NCI-H187 treated with DMSO at 0.1 percent for 48 hours (cell line): ENCODE measurements around the gene MGST2.

ENCODE experiments used
- DNase-seq: peaks from one replicate; lab custom pipeline; 2025; lab: John Stamatoyannopoulos, UW

MGST2 gene

DNA sequence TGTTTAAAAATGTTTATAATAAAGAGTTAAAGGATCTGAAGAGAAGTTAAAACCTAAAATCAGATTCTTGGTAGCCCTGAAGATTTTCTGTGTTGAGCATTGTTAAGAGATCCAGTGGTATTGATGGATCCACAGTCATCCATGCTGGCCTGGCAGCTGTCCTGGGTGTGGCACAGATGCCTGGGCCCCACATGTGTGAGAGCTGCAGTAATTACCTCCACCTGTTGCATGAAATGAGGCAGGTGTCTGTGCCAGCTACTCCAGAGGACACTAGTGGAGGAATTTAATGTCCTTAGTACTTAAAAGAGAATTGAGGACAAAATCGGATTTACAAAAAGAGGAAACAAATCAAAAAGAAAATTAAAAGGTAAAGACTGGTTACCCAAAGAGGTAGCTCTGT is 44.0 kb downstream of the MGST2 start:
- no peak for DNase-seq

DNA sequence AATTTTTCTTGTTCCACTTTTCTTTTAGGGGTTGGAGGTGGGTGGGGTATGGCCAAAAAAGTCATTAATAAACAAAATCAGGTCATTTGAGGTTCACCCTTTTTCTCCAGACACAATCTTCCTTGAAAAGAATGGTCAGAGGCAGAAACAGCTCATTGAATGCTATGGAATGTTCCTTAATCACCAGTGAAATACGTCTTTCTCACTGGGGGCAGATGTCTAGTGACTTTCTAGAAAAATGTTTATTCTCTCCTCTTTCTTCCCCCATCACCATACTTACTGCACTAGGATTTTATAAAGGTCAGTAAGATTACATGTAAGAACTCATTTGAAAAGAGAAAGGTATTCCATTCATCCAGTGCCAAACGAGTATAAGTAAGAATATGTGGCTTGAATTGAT is 44.5 kb downstream of the MGST2 start:
- no peak for DNase-seq

DNA sequence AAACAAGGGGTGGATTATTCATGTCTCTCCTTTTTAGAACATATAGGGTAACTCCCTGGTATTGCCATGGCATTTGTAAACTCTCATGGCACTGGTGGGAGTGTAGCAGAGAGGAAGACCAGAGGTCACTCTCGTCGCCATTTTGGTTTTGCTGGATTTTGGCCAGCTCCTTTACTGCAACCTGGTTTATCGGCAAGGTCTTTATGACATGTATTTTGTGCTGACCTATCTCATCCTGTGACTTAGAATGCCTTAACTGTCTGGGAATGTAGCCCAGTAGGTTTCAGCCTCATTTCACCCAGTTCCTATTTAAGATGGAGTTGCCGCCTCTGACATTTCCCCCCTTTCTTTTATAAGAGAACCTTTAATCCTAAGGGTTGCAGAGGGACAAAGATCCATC is 45.8 kb downstream of the MGST2 start:
- DNase-seq, result no peak

DNA sequence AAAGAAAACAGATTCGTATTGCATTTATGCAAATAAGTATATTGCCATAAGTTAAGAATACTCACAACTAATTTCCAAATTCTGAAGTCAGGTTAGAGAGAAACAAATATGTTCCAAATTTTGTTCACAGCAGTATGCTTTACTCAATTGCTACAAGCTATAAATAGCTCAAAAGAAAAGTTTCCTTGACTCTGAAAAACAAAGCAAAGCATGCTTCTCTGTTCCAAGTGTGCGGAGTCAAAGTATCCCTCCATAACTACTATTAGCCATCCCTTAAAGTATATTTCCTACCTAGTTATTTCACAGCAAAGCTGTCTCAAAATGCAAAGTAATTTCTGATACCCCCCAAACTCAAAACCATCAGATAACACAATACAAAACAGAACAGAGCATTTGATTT is 47.3 kb downstream of the MGST2 start:
- no peak for DNase-seq

DNA sequence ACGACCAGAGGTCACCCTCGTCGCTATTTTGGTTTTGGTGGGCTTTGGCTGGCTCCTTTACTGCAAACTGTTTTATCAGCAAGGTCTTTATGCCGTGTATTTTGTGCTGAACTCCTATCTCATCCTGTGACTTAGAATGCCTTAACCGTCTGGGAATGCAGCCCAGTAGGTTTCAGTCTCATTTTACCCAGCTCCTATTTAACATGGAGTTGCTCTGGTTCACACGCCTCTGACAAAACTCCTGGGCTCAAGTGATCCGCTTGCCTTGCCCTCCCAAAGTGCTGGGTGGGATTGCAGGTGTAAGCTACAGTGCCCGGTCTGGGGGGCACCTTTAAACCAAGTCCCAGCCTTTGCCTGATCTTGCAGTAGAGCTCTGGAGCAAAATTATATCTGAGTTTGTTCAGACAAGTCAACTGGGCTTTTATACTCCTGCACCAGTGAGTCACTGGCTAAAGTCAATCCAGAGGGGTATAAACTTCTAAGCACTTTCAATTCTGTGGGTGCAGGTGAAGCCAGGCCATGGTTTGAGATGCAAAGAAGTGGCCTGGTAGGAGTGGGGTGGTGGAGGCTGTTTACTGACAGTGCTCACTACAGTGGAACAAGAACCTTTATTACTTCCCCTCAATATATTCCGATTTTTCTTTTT is 50.2 kb downstream of the MGST2 start:
- no peak for DNase-seq

DNA sequence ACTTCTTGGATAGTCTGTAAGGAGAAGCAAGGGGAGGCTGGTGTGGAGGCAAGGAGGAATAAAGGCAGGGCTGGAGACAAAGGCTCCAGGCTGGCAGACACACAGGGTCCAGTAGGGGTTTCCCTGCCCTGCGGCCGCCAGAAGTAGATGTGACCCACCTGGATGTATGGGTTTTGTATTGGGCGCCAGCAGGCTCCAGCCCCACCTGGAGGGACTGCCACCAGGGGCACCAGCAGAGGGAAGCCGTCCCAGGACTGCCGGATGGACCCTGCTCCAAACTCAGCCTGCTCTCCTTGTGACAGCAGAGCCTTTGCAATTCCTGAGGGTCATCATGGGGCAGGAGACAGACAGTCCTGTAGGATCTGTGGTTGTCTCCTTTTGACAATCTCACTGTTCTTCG is 52.7 kb downstream of the MGST2 start:
- DNase-seq, result no peak

DNA sequence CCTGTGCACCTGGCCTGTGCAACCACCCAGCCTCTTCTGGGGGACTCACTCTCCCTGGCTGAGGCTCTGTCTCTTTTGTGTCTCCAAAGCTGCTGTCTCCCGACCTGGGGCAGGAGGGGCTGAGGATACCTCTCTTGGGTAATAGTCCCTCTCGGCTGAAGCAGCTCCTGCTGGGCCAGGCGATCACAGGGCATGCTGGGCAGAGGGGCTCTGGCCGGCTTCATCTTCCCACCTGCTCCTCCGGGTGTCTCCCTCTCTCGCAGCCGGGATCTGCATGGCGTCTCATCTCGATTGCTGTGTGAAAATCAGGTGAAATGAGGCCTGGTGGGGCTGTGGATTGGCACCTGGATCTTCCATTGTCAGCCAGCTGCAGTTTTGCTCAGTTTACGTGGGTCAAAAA is 53.2 kb downstream of the MGST2 start:
- no peak for DNase-seq

DNA sequence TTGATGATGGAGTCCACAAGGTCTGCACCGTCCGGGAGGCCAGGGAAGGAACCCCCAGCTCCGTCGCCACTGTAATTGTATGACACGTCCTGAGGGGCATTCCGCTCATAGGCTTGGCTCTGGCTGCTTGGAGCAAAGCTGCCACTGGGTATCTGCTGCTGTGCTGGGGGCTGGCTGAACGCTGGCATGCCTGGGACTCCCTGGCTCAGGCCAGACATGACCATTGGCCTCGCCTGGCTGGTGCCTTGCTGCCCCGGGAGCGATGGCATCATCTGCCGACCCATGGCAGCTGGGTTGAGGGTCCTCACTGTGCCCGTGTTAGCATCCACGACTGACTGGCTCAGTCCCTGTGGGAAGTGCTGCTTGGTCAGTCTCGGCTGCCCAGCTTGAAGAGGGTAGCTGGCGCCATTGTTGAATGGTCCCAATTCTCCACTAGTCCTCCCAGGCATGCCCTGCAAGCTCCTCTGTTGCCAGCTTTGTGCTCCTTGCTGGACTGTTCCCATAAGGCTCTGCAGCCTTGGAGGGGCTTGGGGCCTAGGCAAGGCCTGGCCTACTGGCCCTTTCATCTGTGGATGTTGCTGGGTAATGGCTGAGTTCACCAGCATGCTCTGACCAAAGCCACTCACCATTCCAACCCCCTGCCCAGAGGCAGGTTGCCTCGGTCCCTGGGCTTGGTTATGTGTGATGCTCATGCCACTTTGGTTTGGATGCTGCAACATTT is 53.9 kb downstream of the MGST2 start:
- DNase-seq, result no peak

DNA sequence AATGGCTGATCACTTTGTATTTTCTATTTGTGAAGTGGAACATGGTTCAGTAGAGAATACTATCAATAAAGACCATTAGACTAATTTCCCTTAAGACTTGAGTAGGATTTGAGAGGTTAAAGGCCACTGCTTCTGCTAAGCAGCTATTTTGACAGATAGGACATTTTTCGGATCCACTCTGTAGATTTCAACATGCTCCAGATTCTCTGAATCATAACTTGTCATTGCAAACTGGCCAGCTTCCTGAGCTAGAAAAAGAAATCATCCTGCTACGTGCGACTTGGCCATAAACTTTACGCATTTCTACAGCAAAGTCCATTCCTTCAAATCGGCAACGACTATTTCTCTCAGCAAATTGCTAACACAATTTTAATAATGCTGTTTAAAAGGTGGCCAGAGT is 55.2 kb downstream of the MGST2 start:
- no peak for DNase-seq

DNA sequence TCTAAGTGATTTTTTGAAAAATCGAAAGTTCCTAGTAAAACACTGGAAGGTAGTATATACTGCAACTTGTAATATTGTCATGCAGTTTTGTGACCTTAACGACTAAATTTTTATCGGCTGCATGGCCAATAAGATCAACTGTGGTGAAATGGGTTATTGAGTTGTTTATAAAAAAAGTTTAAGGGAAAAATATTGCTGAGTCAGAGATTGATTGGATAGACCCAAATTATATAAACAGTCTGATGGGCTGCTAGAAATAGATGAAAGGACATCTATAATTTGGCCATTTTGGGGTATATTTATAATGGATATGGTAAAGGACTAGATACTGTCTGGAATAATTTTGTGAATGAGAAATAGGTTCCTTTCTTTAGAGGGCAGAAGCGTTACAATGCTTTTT is 56.2 kb downstream of the MGST2 start:
- no peak for DNase-seq

DNA sequence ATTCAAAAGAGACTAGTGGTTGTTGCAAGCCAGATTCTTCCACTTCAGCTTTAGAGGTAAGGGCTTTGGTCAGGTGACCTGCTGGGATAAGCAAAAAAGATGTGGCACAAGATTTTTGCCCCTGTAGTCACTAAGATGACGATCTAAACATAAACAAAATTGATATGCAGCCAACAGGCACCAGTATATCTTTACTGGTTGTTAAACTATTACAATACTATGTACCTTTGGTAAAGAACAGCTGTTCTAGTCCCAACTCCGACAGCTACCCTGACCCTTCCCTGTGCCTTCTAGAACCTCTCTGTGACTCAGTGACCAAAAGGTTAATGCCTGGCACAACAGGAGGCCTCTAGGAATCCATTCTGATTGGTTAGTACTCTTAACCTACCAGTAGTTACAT is 59.6 kb downstream of the MGST2 start:
- no peak for DNase-seq

DNA sequence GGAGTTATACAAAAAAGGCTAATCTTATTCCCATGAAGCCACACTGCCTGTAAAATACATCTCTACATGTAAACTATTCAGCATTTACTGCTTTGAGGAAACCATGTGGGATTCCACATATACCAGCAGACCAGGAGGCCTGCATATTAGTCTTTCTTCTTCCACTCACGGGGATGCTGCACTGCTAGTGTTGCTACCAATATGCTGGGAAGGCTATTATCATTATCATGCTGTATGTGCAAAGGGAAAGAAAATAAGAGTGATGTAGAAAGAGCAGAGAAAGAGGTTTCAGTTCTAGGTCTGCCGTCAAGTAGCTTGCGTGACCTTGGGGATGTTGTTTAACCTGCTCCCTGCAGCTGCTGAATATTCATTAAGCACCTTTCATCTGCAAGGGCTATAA is 61.0 kb downstream of the MGST2 start:
- DNase-seq, result no peak

DNA sequence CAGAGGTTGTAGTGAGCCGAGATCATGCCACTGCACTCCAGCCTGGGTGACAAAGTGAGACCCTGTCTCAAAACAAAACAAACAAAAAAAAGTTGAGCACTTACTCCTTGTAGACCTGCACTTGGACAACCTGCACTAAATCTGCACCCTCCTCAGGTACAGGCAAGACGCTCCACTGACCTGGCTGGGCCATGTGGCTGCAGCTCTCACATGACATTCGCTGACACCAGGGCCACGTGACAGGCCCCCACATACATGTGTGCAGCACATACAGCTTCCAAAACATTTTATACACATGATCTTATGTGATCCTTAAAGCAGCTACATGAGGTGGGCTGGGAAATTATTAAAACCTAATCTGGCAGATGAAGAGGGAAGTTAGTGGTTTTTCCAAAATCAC is 62.5 kb downstream of the MGST2 start:
- DNase-seq, result no peak

DNA sequence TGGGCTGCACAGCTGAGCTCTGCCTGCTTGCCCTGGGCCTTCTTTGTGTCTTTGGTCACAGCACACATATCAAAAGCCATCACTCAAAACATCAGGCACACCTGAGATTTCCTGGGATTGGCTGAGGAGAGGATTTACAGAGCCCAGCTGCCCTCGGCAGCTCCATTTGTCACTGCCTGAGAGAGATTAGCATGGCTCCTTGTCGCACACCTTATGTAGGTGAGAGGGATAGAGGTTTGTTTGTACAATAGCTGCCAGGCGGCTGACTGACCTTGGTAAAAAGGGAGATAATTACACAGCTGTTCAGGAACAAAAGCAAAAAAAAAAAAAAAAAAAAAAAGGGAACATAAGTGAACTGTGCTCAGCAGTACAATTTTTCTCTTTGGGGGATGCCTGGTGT is 63.2 kb downstream of the MGST2 start:
- peak; percentile 61 for DNase-seq

DNA sequence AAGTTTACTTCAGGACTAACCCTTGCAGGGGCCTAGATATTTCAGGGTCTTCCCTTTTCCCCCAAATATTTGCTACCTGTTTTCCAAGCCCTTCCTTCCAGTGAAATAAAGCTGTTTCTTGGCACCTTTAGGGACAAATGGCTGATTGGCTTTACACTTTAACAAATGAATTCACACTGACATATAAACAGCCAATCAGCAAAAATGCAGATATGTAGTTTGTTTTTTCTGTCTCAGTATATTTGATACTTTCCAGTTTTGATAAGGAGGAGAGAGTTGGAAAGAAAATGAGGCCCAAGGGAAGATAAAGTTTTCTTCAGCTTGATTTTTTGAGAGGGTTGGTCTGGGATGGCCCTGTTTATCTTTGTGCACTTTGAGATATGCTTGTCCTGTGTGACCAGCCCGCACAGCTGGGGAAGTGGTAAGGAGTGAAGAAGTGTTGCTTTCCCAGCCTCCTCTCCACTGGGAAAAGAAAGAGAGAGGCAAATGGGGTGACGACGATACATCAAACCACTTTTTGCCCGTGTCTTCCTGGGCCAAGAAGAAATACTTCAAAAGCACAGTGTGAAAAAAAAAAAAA is 67.5 kb downstream of the MGST2 start:
- DNase-seq, result no peak

DNA sequence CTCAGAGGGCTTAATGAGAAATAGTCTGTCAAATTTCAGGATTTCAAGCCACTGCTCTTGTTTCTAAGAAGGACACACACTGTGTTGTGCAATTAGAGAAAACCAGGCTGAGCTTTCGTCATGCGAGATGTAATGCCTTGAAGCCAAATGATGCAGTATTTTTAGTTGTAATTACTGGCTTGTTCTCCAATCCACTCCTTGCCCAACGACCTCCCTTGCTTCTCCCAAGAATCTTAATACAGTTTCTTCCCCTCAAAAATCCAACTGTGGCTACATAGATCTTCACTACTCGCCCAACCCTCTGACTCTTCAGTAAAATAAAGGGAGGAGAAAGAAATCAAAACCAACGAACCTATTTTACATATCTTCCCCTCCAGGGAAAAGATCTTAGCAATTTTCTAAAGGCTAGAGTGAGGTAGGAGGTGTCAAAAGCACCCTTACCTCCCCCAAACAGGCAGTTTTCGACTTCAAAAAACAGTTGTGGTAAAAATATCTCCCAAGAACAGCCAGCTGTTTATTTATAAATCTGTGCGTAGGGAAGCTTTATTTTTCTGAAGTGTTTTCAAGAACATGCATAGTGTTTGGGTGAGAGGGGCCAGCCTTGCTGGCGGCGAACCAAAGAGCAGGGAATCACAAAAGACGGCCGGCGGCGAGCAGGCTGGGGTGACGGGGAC is 68.7 kb downstream of the MGST2 start:
- DNase-seq, result no peak

DNA sequence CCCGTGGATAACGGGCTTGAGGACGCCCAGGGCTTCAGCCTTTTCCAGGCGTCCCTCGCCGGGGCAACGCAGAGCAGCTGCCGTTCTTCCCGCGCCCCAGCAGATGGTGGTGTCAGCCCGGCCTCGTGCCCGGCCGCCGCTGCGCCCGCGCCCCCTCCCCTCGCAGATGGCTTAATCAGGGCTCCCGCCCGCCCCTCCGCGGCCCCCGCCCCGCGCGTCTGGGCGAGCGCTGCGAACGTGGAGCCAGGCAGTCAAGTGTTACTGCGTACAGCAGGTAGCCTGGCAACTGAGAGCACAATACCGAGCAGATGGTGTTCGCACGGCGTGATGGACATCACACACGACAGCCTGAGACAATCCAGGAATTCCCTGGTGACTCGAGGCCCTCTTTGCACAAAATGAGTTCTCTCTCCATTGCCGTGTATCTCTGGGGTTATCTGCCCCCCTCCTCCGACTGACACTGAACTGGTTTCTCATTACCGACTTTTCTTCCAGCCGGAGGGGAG is 69.3 kb downstream of the MGST2 start:
- DNase-seq, result peak; percentile 87

DNA sequence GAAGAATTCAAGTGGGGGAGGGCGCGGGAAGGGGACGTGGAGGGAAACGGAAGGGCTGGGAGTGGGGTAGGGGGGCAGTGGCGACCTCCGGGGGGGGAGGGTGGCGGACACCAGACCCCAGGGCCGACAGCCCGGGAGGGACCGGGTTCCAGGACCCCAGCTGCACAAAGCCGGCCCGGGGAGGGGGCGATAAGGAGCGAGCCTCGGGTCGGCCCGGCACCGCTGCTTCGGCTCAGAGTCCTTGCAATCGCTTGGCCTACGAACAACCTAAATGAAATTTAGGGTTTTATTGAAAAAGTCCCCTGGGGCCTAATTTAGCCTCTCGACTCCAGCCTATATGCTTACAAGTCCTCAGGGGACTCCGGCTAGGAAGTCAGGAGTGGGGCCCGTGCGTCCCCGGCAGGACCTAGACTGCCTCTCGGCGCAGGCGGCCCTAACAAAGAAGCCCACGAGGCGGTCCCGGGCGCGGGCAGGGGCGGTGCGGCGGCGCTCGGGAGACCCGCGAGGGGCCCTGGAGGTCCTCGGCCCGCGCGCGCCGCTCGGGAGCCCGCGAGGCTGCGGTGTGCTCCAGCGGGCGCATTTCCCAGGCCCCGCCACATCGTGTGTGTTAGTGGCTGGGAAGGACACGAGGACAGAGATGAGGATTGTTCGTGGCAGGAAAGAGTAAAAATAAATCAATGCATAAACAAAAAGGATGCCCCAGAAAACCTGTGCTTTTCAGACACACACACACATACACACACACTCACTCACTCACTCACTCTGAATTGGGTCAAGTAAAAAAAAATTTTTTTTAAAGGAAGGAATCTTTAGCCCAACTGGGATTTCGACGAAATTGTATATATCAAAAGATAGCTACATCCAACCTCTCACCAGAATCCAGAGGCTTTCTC is 70.0 kb downstream of the MGST2 start:
- DNase-seq, result no peak

DNA sequence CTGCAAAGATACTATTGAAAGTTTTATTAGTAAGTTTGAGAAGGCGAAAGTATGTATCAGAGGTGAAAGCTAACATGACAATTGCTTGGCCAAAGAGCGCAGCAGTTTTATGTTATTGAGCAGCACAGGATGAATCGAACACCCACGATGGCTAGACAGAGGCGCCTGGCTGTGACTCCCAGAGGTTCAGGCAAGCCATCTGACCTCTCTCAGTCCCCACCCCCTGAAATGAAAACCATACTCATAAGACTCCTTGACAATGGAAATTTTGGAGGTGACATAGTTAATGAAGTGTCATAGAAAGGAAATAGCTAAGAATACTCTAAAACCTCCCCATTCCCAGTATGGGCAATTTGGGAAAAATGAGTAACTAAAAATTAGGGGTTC is 70.6 kb downstream of the MGST2 start:
- no peak for DNase-seq

DNA sequence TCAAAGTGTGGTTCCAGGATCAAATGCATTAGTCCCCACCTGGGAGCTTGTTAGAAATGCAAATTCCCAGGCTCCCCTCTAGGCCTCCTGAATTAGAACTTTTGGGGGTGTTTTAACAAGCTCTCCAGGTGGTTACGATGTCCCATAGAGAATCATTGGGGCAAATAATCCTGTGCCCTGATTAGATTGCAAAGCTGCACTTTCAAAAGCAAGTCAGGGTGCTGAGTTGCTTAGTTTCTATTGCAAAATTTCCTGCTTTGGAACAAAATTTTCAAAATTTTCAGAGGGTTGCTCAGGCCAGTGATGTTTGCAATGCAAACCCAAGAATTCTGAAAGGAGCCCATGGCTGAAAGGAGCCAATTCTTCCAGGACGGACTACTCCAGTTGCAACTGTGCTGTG is 71.0 kb downstream of the MGST2 start:
- no peak for DNase-seq

DNA sequence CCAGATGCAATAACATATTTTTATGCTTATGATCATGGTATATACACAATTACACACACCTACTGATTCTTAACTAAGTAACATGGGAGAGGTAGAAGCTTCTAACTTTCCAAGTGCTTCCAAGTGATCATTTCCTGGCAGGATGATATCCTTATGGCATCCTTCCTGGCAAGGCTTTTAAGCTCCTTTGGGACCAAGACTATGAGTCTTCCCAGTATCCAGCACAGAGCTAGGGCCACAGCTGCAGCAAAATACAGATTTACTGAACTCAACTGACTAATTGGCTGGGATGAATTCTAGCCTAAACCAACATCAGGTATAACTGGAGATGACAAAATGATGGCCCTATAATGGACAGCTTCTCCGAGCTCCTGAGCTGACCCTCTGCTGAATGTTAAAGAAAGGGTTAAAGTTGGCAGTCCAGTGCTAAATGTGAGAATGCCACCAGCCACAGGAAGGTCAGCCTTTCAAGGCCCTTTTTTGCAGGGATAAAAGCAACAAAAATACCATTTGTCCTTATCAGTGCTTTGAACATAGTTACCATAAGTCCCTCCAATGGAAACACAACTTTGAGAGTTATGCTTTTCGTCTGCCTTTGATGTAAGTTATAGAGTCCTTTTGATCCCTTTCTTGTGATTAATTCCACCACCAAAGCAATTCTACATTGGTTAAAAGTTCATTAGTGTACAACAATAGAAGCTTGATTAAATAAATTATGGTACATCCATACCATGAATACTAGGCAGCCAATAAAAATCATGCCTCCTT is 73.4 kb downstream of the MGST2 start:
- no peak for DNase-seq
